ENCODE measurements around the gene WFS1. TPM values are rescaled to one million over a fixed set of nuclear protein-coding genes. Genes with fewer than 3 reads are reported as not detected.

The WFS1 gene
- total and polyA plus RNA-seq, 8 donors: 10.2 to 28.7 (median 14.6) TPM

DNA sequence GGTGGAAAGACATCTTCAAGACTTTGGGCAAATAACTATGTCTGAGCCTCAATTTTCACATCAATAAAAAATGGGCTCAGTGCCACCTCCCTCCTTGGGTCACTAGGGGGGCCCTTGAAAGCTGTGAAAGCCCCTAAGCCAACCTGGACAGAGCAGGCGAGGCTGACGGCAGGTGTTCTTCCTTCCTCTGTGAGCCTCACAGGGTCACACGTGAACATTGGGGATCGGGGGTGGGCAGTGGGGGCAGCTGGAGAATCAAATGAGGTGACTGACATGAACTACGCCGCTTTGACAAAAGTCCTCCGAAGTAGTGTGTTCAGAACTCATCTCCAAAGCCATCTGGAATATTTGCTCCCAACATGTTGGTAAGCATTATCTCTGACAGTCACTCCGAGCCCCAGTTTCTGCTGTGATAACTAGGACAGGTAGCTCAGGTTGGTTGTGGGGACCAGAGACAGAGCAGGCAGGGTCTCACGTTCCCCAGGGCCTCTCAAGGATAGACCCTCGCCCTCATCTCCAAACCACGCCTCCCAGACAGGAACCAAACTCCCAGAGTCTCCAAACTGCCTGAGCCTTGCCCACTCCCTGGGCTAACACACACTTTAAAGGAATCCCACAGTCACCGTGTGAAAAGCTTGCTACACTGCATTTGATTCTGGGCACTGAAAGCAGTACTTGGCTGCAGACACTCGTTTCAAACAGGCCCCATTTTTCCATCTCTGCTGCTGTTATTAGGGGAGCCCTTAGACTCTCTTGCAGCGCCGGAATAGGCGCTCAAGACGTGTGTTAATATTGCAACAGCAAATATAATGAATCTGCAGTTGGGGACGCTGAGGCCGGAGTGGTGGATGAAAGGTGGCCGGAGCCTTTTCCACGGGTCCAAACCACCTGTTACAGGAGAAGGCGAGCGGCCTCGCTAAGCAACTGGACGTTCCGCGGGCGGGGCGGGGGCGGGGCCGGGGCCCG, 717 bp upstream of the WFS1 start:
- H3K36me3 ChIP-seq: no peaks in the 10 kb centered on the region
- intact Hi-C loops (cut with DNase I): no loop called here
- peak overlapping the region in 2 of 4 donors; percentile 10 to 19 for H3K27ac ChIP-seq
- H3K9me3 ChIP-seq: no peaks in the 10 kb centered on the region
- TF ChIP-seq, protein P1, sequence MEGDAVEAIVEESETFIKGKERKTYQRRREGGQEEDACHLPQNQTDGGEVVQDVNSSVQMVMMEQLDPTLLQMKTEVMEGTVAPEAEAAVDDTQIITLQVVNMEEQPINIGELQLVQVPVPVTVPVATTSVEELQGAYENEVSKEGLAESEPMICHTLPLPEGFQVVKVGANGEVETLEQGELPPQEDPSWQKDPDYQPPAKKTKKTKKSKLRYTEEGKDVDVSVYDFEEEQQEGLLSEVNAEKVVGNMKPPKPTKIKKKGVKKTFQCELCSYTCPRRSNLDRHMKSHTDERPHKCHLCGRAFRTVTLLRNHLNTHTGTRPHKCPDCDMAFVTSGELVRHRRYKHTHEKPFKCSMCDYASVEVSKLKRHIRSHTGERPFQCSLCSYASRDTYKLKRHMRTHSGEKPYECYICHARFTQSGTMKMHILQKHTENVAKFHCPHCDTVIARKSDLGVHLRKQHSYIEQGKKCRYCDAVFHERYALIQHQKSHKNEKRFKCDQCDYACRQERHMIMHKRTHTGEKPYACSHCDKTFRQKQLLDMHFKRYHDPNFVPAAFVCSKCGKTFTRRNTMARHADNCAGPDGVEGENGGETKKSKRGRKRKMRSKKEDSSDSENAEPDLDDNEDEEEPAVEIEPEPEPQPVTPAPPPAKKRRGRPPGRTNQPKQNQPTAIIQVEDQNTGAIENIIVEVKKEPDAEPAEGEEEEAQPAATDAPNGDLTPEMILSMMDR (IDR thresholded peaks at IDR 0.05): no peak
- FAIRE-seq: no peak
- no peaks in the 10 kb centered on the region for H3K27me3 ChIP-seq
- peak overlapping the region in 2 of 4 donors; percentile 60 to 97 for H3K4me3 ChIP-seq
- peak in 2 of 6 donors; percentile 47 to 49 for DNase-seq
- ATAC-seq: peak in 2 of 4 donors; percentile 3 to 5
- 26 to 28% methylated on average over 32 of the region's 32 CpGs for WGBS, 2 donors
- peaks cover 7 to 16% (median 10%) of the 10 kb centered on the region in 3 donors for H3K4me1 ChIP-seq

DNA sequence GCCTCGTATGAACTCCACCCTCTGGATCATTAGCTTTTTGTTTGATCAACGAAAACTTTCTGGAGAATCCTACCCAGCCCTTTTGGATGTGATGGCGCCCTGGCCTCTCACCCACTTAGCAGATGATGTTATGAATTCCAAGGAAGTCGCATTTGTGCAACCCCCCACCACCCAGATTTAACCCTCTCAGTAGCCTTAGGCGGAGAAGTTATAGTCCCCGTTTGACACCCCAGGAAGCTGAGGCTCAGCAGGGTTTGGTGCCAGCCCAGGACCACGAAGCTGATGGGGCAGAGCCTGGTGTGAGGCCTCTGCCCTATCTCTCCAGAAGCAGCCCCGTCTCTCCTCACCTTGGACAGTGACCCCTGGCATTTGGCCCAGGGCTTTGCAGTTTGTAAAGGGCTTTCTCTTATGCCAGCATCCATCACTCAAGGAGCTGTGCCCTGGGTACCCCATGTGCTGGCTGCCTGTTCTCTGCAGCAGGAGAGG, 1.0 kb downstream of the WFS1 start:
- H3K4me3 ChIP-seq: peak overlapping the region; percentile 60 to 100 (median 98)
- no peaks in the 10 kb centered on the region for H3K36me3 ChIP-seq
- no peak for FAIRE-seq
- DNase-seq: peak in 3 of 6 donors; percentile 29 to 65 (median 50)
- no peak for ATAC-seq
- WGBS, 2 donors: 22 to 24% methylated on average over 8 of the region's 8 CpGs
- intact Hi-C loops (cut with DNase I): no loop called here
- H3K27me3 ChIP-seq: no peaks in the 10 kb centered on the region
- H3K4me1 ChIP-seq: peaks cover 7 to 16% (median 10%) of the 10 kb centered on the region in 3 donors
- H3K9me3 ChIP-seq: no peaks in the 10 kb centered on the region
- TF ChIP-seq, protein P1 (IDR thresholded peaks at IDR 0.05): no peak
- H3K27ac ChIP-seq: no peak overlapping the region

DNA sequence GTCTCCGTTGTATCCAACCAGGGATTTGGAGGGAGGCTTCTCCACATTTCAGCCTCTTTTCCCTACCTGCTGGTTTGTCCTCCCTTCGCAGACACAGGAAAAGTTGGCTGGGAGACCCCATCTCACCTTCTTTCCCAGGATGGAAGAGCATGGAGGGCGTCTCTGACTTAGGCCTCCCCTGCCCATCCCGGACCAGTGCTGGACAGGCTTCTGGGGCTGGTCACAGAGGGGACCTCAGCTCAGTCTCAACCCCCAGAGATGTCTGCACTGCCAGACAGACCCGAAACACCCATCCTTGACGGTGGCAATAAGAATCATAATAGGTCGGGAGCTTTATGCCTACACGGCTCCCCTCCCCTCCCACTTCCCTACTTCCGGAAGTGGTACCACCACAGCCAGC, 1.6 kb downstream of the WFS1 start:
- FAIRE-seq (no peak), DNase-seq (peak in 1 of 6 donors; percentile 45), ATAC-seq (no peak)
- 78 to 83% methylated on average over 9 of the region's 9 CpGs for WGBS, 2 donors
- Histone ChIP-seq H3K4me1 (peaks cover 7 to 16% (median 10%) of the 10 kb centered on the region in 3 donors), H3K9me3 (no peaks in the 10 kb centered on the region), H3K27me3 (no peaks in the 10 kb centered on the region), H3K36me3 (no peaks in the 10 kb centered on the region), H3K4me3 (no peak overlapping the region), H3K27ac (no peak overlapping the region)
- TF ChIP-seq, protein P1 (IDR thresholded peaks at IDR 0.05): no peak
- intact Hi-C loops (cut with DNase I): no loop called here

DNA sequence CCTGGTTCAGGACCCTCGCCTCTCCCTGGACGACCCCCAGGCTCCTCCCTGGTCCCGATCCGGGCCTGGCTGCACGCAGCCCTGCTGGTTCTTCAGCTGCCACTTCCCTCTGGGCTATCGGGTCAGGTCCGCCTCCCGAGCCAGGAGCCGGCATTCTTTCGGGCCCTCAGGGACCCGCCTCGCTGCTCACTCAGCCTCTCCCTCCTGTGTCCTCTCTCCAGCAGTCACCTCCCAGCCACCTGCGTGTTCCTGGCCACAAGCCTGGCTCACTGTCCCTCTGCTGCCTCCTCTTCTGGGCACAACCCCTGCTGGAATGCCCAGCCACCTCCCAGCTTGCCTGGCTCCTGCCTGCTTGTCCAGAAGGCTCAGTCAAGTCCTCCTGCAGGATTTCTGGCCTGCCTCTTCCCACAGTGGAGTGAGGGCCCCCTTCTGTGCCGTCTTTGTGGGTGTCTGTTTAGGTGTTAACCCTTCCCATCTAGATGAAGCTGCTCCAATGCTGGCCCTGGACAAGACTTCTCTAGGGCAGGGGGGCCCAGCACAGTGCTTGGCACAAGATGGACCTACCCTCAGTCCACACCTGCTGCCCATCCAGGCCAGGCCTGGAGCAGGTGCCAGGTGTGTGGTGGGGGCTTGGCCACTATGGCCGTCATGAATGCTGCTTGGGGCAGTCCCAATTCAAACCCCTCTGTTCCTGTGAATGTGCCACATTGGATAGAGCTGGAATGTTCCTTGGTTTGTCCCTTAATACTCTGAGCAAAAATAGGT, 2.2 kb downstream of the WFS1 start:
- WGBS, 2 donors: 39 to 45% methylated on average over 15 of the region's 15 CpGs
- no peaks in the 10 kb centered on the region for H3K36me3 ChIP-seq
- FAIRE-seq (no peak), DNase-seq (peak in 5 of 6 donors; percentile 39 to 82 (median 57)), ATAC-seq (peak in 2 of 4 donors; percentile 2 to 11)
- no peaks in the 10 kb centered on the region for H3K9me3 ChIP-seq
- no peak overlapping the region for H3K27ac ChIP-seq
- TF ChIP-seq, protein P1 (IDR thresholded peaks at IDR 0.05): no peak
- H3K4me1 ChIP-seq: peaks cover 7 to 16% (median 10%) of the 10 kb centered on the region in 3 donors
- intact Hi-C loops (cut with DNase I): no loop called here
- no peak overlapping the region for H3K4me3 ChIP-seq
- H3K27me3 ChIP-seq: no peaks in the 10 kb centered on the region

Data from pancreas (tissue), 10 donors.